GM21390 (cell line): ENCODE results near the gene RGN.
"Not testable (repeated sequence)": the region's sequence is repeated elsewhere in the genome, so short reads cannot be mapped to it uniquely, and the experiment has no call there.

Experiments used
- ATAC-seq: cut with Tn5 transposase; IDR thresholded peaks from one replicate; pipeline ENCODE4 v1.9.1; 2021; ENCODE audit not compliant: unreplicated experiment

Gene RGN

DNA sequence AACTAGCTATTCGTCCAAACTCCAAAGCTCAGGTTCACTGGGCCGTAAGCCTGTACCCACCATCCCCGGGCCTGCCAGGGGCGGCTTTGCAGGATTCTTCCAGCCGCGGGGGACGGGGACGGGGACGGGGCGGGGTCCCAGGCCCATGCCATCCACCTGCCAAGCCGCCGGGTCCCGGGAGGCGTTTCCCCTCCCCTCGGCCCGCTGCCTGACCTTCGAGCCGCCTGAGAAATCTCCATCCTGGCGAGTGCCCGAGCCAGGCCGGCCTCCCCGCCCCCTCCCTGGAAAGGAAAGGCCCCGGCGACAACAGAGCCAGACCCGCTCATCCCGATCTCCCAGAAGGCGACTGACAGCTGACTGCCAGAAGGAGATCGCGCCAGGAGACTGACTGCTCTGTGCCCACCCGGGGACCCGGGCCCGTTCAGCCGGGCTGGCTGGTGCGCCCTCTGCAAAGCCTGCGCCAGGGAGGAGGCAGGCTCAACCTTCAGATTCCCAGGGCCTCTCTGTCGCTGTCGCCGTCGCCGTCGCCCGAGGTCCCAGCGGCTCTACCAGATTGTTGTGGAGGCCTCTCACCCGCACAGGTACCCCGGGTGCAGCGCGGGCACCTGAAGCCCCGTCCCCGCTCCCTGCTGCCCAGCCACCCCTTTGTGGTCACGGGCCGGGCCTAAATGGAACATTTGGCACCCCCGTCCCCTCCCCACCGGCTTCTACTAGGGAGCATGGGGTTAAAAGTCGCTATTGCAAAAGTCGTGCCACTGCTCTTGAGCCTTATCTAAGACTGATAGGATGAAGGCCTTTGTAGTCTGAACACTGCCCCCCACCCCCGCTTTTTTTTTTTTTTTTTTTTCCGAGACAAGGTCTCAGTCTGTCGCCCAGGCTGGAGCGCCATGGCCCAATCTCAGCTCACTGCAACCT is at the start of gene RGN:
TSS of gene RGN (plus strand) at position 315 of the 915 bp plus-strand sequence. CDS start 2,702 bp downstream, outside the sequence.
- ATAC-seq = no peak

- ATAC-seq = no peak
Measured at GRCh38 chrX:47030339-47030738, 47.9 kb upstream of the RGN start.

DNA sequence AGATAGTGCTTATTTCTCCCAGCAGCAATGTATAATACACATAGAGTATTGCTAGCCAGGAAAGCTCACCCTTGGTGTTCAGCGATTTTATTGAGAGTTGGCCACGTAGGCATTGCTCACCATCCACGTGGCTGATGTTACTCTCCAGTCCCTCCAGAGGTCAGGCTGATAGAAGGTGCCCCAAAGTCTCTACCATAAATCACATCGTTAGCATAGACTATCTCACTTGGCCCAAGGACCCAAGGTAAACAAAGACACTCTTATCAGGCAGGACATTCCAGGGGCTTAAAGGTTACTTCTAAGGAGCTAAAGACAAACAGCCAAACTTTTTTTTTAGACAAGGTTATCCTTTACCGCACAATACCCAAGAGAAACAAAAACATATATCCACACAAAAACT is 30.3 kb upstream of the RGN start:
- no peak for ATAC-seq

DNA sequence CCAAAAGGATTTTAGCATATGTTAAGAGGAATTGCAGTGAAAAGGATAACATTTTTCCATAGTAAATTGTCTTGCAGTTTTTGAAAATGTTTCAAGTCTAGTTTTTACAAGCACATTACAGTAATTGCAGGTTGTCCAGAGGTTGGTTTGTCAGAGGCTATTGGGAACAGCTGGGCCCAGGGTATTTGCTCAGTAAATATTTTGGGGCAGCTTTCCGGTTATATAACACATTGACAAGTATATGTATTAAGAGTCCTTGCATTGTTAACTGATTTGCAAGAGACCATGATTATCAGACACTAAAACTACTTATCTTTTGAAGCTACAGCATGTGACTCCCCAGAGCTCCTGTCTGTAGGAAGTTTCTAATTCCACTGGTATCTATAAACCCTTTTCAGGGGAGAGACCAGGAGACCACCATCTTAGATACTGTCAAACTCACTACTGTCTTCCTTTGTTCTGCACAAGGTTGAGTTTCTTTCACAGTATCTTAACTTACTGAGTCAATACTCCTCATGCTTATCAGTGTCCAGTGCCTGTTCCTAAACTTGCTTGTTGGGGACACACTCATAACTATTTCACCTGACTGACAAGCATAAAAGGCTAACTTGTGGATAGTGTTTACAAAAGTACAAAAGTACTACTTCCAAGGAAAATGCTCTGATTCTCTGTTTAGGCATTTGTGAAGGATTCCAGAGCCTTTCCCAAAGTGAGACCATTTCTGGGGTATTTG is 18.9 kb upstream of the RGN start:
- ATAC-seq = no peak

GRCh38 chrX:47060708-47061107 is 17.5 kb upstream of the RGN start:
- no peak for ATAC-seq

- ATAC-seq = no peak
Measured at GRCh38 chrX:47061238-47061919, 16.9 kb upstream of the RGN start.

DNA sequence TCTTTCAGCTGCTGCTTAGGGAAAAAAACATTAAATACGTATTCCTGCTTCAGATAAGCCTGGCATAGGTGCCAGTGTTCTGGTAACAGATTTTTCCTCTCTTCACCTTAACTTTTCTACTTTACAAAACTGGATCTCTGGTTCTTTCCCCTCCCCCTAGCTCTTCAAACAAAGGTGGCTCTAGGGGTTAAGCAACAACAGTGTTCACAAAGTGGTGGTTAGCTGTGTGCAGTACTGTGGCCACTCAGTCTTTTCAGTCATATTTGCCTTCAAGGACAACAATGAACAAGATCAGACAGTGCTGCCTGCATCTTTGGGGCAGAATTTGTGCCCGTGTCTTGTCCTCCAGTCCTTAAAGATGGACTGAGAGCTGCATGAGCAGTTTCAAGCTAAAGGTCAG is 15.1 kb upstream of the RGN start:
- no peak for ATAC-seq

DNA sequence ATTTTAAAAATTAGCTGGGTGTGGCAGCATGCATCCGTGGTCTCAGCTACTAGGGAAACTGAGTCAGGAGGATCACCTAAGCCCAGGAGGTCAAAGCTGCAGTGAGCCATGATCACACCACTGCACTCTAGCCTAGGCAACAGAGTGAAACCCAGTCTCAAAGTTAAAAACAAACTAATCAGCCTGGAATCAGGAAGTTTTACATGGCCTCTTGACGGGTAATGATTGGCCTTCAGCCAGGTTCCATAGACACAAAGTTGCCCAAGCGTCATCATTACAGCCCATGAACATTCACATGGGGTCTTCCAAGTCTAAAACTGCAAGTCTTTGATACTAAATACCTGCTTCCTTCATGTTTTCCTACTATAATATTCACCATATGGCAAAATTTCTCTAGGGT is 10.0 kb upstream of the RGN start:
- ATAC-seq = no peak

- ATAC-seq = no peak
Measured at GRCh38 chrX:47068720-47069119, 9.5 kb upstream of the RGN start.

- no peak for ATAC-seq
Measured at GRCh38 chrX:47080215-47080914, 2.1 kb downstream of the RGN start.

GRCh38 chrX:47080915-47081236 is 2.6 kb downstream of the RGN start:
- no peak for ATAC-seq

DNA sequence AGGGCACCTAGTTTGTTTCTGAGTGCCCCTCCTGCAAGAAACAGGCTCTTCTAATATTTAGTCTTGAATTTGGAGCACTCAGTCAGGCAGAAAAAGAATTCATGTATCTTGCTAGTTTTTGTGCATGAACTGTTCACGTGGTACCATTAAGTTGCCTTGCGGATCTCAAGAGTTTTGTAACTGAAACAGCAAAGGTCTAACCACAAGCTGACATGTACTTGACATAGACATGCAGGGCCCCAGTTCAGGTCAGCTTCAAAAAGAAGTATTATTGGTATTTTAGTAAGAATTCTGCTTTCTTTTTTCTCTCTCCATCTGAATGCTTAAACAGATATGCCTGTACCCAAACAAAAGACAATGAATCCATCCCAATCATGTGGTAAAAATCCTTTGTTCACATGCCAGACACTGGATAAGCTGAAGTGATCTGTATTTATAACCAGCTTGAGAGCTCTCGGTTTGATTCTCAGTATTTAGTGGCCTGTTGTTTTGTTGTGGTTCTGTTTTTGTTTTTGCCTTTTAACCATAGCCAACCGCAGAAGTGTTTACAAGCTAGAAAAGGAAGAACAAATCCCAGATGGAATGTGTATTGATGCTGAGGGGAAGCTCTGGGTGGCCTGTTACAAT is 13.0 kb downstream of the RGN start:
- ATAC-seq = peak; percentile 83

DNA sequence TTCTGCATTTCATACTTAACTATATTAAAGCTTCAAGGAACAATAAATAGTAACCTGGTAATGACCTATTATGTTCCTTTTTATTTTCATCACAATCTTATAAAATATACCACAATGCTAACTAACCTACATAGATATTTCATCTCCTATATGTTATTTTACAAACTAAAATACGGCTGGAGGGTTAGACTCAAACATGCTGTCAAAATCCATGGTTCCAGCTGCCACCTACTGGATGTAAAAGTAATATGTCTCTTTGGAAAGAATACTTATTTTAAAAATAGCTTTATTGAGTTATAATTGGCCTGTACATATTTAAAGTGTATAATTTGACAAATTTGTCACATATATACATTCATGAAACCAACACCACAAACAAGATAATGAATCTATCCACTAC is 15.0 kb downstream of the RGN start:
- ATAC-seq = no peak

DNA sequence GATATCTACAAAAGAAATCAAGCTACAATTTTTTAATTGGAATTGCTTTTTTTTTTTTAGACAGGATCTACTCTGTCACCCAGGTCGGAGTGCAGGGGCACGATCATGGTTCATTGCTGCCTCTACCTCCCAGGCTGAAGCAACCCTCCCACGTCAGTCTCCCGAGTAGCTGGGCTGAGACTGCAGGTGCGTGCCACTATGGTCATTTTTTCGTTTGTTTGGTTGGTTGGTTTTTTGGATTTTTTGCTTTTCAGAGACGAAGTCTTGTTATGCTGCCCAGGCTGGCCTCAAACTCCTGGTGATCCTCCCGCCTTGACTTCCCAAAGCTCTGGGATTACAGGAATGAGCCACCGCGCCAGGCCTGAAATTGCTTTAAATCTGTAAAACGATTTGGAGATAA is 15.6 kb downstream of the RGN start:
- no peak for ATAC-seq

DNA sequence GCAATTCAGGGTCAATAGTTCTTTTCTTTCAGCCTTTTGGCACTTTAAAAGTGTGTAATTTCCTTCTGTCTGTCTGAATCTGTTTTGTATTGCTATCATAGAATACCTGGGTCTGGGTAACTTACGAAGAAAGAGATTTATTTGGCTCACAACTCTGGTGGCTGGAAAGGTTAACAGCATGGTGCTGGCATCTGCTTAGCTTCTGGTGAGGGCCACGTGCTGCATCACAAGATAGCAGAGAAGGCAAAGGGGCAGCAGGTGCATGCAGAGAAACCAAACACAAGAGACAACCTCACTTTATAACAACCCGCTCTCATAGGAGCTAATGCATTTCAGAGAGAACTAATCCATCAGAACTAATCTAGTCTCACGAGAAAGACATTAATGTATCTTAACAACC is 18.8 kb downstream of the RGN start:
- no peak for ATAC-seq

GRCh38 chrX:47098338-47099094 is 20.3 kb downstream of the RGN start:
- ATAC-seq = no peak

GRCh38 chrX:47101206-47101605 is 23.0 kb downstream of the RGN start:
- ATAC-seq = no peak

DNA sequence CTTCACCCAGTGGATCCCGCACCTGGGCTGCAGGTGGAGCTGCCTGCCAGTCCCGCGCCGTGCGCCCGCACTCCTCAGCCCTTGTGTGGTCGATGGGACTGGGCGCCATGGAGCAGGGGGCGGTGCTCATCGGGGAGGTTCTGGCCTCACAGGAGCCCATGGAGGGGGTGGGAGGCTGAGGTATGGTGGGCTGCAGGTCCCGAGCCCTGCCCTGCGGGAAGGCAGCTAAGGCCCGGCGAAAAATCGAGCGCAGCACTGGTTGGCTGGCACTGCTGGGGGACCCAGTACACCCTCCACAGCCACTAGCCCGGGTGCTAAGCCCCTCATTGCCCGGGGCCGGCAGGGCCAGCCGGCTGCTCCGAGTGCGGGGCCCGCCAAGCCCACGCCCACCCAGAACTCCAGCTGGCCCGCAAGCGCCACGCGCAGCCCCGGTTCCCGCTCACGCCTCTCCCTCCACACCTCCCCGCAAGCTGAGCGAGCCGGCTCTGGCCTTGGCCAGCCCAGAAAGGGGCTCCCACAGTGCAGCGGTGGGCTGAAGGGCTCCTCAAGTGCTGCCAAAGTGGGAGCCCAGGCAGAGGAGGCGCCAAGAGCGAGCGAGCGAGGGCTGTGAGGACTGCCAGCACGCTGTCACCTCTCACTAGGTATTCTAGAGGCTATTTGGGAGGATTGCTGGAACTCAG is 32.8 kb downstream of the RGN start:
- not testable (repeated sequence) for ATAC-seq

- ATAC-seq = no peak
Measured at GRCh38 chrX:47112316-47112954, 34.2 kb downstream of the RGN start.
